Umbilical cord (tissue), 2 donors: ENCODE data around the gene NTN5. TPM values are rescaled to one million over a fixed set of nuclear protein-coding genes. Genes with fewer than 3 reads are reported as not detected.
"Not testable (repeated sequence)": the region's sequence is repeated elsewhere in the genome, so short reads cannot be mapped to it uniquely, and the experiment has no call there.

Experiments used
- DNase-seq: peaks from one replicate; pipeline ENCODE4 v3.0.0-alpha.2; 2015; ENCODE audit warnings: low spot score
- total RNA-seq: library from RNA; depleted of rRNA; stranded (reverse); fragments of >200 nt; gene quantifications from one replicate; pipeline ENCODE4 v1.2.3, GENCODE V29; 2014; ENCODE audit warnings: low replicate concordance; ENCODE audit not compliant: insufficient read depth

Gene NTN5
- total RNA-seq, 1 donor from 2014 or later, result not detected

DNA sequence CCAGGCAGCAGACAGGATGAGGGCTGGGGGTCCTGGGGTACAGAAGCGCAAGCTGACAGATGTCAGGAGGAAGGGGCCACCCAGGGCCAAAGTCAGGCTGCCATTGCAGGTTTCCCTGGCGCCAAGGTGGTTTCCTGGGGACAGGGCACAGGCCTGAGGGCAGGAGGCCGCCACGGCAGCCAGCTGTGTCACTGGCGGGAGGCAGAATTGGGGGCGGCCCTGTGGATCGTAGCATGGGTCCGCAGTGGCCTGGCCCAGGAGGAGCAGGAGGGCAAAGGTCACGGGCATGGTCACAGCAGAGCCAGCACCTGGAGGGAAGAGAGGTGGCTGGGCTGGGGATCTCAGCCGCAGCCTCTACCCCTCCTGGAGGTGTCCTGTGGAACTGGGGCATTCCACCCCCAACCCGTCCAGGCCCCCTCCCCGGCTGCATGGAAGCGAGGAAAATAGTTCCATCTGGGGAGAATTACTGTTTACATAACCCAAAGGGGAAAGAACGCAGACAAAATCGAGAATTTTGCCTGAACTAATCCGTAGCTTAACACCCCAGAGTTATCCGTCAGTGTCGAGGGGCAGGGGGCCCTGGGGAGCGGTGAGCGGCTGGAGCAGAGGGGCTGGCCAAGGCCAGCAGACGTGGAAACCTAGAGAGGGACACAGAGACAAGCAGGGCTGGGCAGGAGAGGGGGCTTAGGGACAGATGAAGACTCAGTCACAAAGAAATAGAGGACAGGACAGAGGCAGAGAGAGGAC lies 1.9 kb downstream of the NTN5 start:
- no peak for DNase-seq

DNA sequence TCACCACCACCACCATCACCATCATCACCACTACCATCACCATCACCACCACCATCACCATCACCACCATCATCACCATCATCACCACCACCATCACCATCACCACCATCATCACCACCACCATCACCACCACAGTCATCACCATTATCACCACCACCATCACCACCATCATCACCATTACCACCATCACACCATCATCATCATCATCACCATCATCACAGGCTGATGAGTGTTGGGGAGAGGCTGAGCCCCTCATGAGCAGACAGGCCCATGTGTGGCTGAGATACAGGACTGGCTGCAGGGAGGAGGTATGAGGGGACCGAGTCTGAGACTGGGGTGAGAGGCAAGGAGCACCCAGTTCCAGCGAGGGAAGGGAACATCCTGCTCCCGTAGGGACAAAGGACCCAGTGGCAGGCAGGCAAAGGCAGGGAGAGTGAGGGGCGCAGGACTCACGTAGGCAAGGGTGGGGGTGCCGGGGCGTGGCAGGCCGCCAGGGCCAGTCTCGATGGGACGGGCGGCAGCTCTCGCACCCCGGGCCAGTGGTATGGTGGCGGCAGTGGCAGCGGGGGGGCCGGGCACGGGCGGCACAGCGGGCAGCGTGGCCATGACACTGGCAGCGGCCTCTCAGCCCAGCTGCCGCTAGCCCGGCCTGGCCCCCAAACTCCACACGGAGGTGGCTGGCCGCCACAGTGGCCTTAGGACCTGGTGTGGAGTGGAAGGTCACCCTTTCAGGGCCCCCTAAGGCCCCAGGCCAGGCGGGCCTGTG lies 2.7 kb downstream of the NTN5 start:
- DNase-seq, result no peak

DNA sequence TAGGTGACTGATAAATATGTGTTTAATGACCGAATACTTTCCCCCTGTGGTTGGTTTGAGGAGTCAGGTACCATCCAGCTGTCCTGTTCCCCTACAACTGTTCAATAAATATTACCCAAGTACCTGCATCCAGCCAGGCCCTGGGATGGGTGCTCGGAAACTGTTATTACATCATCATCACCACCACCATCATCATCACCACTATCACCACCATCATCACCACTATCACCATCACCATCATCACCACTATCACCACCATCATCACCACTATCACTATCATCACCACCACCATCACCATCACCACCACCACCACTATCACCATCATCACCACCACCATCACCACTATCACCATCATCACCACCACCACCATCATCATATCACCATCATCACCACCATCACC lies 4.1 kb downstream of the NTN5 start:
- DNase-seq, result no peak

DNA sequence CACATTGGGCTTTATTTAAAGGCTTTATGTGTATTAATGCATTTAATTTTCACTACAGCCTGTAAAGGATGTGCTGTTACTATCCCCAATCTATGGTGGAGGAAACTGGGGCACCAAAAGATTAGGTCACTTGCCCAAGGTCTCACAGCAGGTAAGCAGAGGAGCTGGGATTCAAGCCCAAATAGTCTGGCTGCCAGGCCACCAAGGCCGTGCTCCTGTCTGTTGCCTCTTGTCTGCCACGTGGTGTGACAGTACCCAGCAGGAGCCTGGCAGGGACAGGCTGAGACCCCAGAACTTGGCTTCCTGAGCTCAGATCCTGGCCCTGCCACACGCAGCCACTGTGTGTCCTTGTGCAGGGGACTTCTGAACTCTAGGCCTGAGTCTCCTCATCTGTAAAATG lies 4.5 kb downstream of the NTN5 start:
- DNase-seq, result no peak

DNA sequence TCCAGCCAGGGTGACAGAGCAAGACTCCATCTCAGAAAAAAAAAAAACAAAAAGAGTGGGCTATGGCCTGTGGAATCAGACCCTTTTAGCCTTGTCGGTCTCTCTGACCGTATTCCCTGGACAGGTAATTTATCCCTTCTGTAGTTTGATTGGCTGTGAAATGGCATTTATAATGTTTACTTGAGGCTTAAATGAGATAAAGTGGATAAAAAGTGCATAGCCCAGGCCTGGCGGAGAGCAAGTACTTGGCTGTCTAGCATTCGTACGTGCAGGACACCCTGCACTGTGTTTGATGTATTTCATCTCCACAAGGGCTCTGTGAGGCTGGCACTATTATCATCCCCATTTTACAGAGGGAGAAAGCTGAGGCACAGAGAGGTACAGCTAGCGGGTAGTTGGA lies 7.0 kb downstream of the NTN5 start:
- DNase-seq, result no peak

DNA sequence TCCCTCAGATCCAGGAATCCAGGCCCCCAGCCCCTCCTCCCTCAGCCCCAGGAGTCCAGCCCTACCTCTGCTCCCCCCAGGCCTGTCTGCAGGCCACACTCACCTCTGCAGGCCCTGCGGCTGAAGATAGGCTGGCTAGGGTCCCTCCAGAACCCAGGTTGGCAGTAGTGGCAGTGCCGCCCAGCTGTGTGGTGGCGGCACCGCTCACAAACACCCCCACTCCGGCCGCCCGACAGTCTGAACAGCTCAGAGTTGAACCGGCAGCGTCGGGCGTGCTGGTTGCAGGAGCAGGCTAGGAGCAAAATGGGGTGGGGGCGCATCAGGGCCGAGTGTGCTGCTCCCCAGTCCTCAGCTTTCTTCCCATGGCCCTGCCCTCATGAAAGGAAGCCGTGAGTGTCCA lies 8.3 kb downstream of the NTN5 start:
- DNase-seq, result no peak

DNA sequence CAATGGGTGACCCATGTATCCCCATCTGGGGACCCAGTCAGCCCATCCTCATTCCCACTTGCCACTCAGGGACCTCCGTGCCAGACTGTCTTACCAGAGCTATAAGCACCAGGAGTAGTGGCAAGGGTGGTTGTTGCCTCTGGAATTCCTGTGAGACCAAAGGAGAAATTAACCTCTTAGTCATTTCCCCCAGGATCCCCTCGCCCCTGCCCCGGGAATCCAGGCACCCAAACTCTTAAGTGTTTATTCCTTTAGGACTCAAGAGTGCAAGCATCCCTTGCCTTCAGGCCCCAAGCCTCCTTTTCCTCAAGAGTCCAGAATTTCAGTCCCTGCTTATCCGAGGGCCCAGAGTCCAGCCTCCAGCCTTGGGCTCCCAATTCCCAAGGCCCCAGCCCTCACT lies 9.2 kb downstream of the NTN5 start:
- DNase-seq, result no peak

DNA sequence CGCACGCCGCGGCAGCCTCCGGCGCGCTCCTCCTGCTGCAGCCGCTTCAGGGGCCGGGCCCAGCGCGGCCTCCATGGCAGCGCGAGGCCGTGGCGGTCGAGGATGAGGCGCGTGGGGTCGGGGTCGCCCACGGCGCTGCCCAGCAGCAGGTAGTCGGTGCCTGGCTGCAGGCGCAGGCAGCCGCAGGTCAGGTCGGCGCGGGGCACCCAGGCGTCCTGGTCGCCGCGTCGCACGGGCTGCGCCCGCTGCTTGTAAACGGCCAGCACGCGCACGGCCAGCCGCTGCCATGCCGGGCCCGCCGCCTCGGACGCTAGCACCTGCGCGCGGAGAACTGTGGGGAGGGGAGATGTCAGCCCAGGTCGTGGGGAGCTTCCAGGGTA lies 11.1 kb downstream of the NTN5 start:
- DNase-seq, result no peak

DNA sequence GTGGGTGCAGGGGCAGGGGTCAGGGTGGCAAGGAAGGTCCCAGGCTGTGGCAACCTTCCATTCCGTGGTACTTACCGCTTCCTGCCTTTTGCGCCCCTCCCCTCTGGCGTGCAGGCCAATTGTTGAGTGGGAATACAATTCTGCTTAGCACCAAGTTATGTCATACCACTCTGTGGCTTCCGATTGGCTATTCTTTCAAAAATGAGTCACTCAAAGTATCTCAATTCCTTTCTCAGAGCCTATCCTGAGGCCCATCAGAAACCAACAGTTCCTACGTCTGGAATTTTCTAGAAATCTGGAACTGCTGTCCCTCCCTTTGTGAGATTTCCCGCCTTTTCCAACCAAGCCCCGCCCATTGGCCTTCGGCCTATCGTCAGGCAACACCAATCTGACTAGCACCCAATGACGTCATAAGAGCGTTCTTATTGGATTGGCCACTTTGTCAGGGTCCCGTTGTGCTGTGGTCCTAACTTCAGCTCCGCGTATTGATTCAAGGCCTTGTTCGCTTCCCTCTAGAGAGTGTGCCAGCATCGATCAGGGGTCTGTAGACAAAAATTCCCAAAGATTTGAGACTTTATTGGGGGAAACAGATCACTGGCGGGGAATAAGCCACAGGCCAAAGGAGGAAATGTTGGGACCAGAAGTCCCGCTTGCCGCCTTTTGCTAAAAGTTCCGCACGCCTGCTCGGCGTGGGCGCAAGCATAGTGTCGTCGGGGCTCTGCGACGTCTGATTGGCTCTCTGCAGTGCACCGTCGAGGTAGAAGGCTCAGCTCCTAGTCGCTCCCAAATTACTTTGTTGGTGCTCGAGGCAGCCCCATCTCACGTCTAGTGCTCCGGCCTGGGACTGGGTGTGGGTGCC lies 11.7 kb downstream of the NTN5 start:
- DNase-seq, result peak; percentile 87

DNA sequence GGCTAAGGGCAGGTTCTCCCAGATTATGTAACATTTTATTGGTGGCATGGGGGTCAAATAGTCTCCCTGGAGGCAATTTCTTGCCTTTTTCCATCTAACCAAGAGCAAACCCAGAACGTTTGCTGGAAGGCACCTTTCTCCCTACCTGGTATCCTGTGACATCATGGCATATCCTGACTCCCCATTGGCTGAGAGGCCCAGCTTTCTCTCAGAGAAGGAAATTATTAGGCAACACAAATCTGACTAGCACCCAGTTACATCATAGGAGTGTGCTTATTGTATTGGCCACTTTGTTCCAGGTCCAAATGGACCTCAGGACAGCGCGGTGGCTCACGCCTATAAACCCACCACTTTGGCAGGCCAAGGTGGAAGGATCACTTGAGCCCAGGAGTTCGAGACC lies 13.0 kb downstream of the NTN5 start:
- no peak for DNase-seq

DNA sequence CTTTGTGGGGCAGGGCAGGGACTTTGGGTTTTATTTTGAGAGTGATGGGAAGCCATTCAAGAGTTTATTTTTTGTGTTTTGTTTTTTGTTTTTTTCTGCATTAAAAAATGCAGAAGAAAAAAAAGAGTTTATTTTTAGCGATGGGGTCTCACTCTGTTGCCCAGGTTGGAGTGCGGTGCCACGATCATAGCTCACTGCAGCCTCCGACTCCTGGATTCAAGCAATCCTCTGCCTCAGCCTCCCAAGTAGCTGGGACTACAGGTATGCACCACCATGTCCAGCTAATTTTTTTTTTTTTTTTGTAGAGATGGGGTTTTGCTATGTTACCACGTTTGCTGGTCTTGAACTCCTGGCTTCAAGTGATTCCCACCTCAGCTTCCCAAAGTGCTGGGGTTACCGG lies 14.3 kb downstream of the NTN5 start:
- DNase-seq, result no peak

DNA sequence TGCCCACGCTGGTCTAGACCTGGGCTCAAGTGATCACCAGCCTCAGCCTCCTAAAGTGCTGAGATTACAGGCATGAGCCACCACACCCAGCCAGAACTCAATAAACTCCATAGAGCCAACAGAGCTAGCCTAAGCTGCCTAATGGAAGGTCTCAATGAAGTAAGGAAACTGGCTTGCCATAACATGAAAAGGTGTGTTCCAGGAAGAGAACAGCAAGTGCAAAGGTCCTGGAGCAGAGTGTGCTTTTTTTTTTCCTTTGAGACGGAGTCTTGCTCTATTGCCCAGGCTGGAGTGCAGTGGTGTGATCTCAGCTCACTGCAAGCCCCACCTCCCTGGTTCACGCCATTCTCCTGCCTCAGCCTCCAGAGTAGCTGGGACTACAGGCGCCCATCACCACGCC lies 15.0 kb downstream of the NTN5 start:
- DNase-seq, result not testable (repeated sequence)

DNA sequence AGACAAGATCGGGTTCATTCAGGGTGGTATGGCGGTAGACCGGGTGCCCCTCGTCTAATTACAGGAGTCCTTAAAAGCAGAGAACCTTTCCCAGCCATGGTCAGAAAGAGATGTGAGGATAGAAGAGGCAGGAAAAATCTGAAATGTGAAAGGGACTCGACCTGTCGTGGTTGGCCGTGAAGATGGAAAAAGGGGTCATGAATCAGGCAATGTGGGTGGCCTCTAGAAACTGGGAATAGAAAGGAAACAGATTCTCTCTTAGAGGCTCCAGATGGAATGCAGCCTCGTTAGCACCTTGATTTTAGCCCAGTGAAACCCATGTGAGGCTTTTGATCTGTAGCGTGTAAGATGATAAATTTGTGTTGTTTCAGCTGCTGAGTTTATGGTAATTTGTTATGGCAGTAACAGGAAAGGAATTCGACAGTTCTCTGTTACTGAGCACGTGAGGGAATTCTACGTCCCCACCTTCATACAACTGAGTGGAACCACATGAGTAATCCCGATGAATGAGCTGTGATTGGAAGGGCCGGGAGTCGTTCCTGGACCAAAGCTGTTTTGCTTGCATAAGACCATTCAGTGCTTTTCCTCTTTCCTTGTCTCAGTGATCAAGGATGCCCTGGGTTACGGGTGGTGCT lies 15.9 kb downstream of the NTN5 start:
- DNase-seq, result no peak

DNA sequence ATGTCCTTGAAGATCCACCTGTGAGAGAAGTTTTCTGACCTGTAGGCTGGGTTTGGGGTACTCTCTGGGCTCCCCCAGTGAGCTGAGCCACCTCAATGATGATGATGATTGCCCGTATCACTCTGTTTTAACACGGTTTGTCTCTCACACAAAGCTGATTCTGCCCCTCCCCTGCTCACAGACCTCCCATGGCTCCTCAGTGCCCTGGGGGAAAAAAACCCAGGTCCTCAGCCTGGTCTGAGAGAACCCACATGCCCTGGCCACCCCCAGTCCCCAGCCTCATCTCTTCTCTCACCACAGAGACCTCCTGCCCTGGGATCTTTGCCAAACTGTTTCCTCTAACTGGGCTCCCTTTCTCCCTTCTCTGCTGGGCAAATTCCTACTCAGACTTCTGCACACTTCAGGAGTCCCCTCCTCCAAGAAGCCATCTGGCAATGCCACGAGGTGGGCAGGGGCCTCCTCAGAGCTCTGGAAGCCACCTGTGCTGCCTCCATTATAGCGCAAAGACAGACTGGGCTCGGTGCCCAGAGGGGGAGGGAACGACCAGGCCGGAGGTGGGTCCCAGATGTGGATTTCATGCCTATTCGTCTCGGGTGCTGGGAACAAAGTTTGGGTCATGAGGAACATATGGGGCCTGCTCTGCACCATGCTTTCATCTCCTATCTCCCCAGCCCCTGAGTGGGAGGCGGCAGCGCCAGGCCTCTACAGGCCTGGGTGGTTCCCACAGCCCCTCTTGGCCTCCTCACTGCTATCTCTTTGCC lies 18.3 kb downstream of the NTN5 start:
- DNase-seq, result no peak

DNA sequence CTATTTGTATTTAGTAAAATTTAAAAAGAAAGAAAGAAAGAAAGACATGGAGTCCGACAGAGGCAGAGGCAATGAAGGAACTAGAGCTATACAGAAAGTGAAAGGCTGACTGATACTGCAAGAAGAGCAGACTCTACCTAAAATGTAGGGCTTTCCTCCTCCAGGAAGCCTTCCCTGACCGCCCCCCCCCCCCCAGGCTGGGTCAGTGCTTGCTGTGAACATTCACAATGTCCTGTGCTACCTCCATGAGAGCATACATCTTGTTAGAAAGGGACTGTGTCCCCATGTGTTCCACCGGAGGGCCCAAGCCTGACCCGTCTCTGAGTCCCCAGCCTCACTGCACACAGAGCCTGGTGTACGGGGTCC lies 21.2 kb downstream of the NTN5 start:
- DNase-seq, result no peak

DNA sequence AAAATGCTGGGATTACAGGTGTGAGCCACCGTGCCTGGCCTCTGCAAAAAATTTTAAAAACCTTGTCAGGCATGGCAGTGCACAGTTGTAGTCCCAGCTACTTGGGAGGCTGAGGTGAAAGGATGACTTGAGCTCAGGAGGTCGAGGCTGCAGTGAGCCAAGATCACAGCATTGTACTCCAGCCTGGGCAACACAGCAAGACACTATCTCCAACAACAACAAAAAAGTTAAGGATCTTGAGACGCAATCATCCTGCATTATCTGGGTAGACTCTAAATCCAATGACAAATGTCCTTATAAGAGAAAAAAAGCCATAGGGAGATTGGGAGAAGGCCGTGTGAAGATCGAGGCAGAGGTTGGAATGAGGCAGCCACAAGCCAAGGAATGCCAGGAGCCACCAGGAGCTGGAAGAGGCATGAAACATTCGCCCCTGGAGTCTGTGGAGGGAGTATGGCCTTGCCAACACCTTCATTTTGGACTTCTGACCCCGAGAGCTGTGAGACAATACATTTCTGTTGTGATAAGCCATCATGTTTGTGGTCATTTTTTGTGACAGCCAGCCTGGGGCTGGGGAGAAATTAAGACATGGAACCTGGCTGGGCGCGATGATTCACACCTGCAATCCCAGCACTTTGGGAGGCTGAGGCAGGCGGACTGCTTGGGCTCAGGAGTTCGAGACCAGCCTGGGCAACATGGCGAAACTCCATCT lies 21.7 kb downstream of the NTN5 start:
- DNase-seq, result no peak

DNA sequence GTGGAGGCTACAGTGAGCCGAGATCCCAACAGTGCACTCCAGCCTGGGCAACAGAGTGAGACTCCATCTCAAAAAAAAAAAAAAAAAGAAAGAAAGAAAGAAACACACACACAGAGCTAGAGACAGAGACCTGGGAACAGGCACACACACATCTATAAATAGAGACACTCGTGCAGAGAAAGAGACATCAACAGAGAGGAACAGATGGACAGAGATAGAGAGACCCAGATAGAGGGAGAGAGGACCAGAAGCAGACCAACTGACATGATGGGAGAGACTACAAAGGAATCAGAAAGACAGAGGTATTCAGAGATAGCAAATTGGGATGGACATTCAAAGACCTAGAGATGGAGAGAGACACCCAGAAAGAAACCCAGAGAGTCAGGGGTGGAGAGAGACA lies 24.7 kb downstream of the NTN5 start:
- DNase-seq, result no peak

DNA sequence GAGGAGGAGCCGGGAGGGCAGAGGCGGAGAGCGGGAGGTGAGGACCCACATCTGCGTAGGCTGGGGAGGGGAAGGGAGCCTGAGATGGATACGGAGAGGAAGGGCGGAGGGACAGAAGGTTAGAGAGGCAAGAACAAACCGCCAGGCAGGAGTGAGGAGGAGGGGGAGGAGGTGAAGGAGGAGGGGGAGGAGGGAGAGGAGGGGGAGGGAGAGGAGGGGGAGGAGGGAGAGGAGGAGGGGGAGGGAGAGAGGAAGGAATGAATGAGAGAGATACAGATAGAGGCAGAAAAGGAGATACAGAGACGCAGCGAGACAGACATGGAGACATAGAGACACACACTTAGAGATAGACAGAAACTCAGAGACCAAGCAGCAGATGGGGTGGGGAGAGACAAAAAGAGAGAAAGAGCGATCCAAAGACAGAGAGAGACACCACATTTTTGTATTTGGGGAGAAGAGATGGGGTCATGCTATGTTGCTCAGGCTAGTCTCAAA lies 26.0 kb downstream of the NTN5 start:
- DNase-seq, result no peak

DNA sequence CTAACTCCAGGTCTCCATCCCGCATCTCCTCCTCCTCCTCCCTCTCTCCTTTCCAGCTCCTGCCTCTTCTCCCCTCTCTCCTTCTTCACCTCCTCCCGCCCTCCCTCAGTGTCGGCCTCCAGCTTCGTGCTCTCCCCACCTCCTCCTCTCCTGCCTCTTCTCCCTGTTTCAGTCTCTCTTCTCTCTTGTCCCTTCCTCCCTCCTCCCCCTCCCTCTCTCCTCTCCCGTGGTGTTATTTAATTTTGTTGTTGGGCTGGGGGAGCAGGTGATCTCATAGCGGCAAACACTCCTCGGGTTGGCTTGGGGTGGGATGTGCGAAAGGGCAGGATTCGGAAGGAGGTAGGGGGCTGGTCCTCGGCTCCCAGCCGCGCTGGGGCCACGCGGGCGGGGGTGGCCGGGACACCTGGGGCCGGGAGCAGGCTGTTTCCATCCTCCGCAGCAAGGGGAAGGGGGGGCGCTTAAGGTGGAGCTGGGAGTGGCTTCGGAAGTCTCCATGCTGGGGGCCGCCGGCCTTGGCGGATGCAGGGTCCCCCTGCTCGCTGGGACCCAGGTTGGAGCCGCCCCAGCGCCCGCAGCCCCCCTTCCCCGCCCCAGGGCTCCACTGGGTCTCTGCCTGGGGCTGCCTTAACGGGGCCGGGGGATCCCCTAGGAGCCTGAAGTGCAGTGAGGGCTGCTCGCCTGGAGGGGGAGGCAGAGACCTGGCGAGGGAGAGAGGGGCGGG lies 26.7 kb downstream of the NTN5 start, which contains the start of gene CA11:
Gene CA11, minus strand, starts transcription at position 187 of the 721 bp plus-strand sequence. CDS start 555 bp downstream, outside the sequence.
- DNase-seq, result peak; percentile 93

DNA sequence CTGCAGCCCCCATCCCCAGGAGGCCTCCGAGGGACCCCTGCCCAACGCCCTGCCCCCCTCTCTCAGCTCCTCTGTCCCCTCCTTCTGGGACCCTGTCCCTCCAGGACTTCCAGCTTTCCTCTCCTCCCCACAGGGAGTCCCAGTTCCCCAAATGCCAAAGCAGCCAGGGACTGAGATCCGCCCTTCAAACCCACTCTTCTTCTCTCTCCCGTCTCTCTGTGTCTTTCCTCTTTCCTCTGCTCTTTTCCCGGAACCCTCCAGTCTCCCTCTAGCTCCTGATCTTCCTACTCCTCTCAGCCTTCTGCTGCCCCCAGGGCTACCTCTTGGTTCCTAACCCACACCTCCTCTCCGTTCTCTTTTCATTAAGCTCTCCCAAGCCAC lies 27.2 kb downstream of the NTN5 start:
- no peak for DNase-seq
